ENCODE data around the gene BCKDHA.
"Not testable (repeated sequence)": the region's sequence is repeated elsewhere in the genome, so short reads cannot be mapped to it uniquely, and the experiment has no call there.

BCKDHA gene

GRCh38 chr19:41447732-41448332 lies 50.2 kb downstream of the BCKDHA start:
- no peak for ATAC-seq (ENCODE audit: low read depth)
- peaks cover 11% of the 10 kb centered on the region for H3K27me3 Mint-ChIP-seq
- H3K9me3 Mint-ChIP-seq = no peaks in the 10 kb centered on the region
- H3K36me3 Mint-ChIP-seq = no peaks in the 10 kb centered on the region
- no peak for DNase-seq (ENCODE audit: low spot score in 2 of 2)
- H3K4me1 Mint-ChIP-seq = peaks cover 23% of the 10 kb centered on the region
- H3K27ac Mint-ChIP-seq = no peak overlapping the region
- H3K4me3 Mint-ChIP-seq = no peak overlapping the region

DNA sequence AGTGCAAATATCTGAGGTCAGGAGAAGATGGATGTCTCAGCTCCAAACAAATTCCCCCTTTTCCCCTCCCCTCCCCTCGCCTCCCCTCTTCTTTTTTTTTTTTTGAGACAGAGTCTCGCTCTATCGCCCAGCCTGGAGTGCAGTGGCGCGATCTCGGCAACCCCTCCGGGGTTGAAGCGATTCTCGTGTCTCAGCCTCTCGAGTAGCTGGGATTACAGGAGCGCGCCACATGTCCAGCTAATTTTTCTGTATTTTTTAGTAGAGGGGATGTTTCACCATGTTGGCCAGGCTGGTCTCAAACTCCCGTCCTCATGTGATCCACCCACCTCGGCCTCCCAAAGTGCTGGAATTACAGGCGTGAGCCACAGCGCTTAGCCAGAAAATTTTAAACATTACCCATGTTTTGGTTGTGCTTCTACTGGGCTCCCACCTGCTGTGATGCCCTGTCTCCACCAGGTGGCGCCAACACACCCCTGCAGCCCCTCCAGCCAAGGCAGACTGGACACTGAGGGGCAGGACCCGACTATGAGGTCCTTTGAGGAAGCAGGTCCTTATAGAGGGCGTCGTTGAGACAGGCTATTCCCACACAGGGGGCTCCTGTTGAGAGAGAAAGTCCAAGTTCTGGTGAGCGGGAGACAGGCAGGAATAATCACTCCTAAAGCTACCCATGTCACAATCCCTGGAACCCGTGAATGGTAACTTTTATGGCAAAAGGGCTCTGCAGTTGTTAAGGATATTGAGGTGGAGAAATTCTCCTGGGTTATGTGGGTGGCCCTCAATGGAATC lies 51.7 kb downstream of the BCKDHA start:
- H3K4me1 Mint-ChIP-seq = peaks cover 27% of the 10 kb centered on the region
- no peaks in the 10 kb centered on the region for H3K36me3 Mint-ChIP-seq
- ATAC-seq (ENCODE audit: low read depth) = peak; percentile 85
- no peaks in the 10 kb centered on the region for H3K9me3 Mint-ChIP-seq
- DNase-seq (ENCODE audit: low spot score in 2 of 2) = peak; percentile 73 to 82
- peak overlapping the region; percentile 81 for H3K4me3 Mint-ChIP-seq
- H3K27ac Mint-ChIP-seq = peak overlapping the region; percentile 36
- H3K27me3 Mint-ChIP-seq = peaks cover 6% of the 10 kb centered on the region

GRCh38 chr19:41449865-41450178 lies 52.2 kb downstream of the BCKDHA start:
- DNase-seq (ENCODE audit: low spot score in 2 of 2) = no peak
- no peak for ATAC-seq (ENCODE audit: low read depth)
- Mint-ChIP-seq H3K4me3 (no peak overlapping the region), H3K9me3 (no peaks in the 10 kb centered on the region), H3K4me1 (peaks cover 28% of the 10 kb centered on the region), H3K27me3 (peaks cover 5% of the 10 kb centered on the region), H3K27ac (peak overlapping the region; percentile 36), H3K36me3 (no peaks in the 10 kb centered on the region)

DNA sequence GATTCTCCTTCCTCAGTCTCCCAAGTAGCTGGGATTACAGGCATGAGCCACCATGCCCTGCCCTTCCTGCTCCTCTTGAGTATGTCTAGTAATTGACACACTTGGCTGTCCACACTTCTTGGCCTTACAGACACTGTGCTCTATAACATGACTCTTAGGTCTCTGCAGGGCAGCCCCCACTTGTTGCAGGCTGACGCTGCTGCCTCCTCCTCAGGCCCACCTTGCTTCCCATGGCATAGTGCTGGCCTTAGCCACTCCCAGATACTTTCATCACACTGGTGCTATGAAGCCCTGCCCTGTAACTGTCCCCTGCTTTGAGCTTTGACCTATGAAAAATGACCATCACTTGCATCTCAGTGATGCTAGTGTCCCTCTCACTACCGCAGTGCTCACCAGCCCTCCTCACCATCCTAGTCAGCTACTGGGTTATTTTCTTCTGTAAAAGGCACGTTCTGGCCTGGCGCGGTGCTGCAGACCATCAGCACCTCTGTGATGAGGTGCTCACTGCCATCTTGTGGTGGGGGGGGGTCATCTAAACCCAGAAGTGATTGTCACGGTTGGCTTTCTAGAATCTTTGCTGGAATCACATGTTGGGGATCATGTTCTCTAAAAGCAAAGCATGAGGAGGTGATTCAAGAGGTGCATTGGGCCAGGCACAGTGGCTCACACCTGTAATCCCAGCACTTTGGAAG lies 55.1 kb downstream of the BCKDHA start:
- Mint-ChIP-seq H3K36me3 (no peaks in the 10 kb centered on the region), H3K4me1 (peaks cover 33% of the 10 kb centered on the region), H3K9me3 (no peaks in the 10 kb centered on the region), H3K27me3 (no peaks in the 10 kb centered on the region), H3K27ac (peak overlapping the region; percentile 5), H3K4me3 (no peak overlapping the region)
- ATAC-seq (ENCODE audit: low read depth) = no peak
- no peak for DNase-seq (ENCODE audit: low spot score in 2 of 2)

DNA sequence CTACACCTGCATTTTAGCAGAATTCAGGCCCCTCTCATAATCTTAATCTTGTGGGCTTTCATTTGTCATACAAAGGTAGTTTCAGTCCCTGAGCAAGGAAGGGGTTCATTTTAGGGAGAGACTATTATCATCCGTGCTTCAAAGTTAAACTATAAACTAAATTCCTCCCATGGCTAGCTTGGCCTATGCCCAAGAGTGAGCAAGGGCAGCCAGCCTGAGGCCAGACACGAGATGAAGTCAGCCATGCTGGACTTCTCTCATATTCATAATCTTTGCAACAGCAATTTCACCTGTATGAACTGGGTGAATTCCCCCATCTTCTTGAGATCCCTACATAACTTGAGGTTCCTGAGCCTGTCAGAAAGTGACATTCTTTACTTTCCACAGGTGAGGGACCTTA lies 58.3 kb downstream of the BCKDHA start:
- Mint-ChIP-seq H3K4me1 (peaks cover 23% of the 10 kb centered on the region), H3K9me3 (no peaks in the 10 kb centered on the region), H3K27ac (no peak overlapping the region), H3K36me3 (no peaks in the 10 kb centered on the region), H3K27me3 (no peaks in the 10 kb centered on the region), H3K4me3 (no peak overlapping the region)
- ATAC-seq (ENCODE audit: low read depth) (no peak), DNase-seq (ENCODE audit: low spot score in 2 of 2) (no peak)

DNA sequence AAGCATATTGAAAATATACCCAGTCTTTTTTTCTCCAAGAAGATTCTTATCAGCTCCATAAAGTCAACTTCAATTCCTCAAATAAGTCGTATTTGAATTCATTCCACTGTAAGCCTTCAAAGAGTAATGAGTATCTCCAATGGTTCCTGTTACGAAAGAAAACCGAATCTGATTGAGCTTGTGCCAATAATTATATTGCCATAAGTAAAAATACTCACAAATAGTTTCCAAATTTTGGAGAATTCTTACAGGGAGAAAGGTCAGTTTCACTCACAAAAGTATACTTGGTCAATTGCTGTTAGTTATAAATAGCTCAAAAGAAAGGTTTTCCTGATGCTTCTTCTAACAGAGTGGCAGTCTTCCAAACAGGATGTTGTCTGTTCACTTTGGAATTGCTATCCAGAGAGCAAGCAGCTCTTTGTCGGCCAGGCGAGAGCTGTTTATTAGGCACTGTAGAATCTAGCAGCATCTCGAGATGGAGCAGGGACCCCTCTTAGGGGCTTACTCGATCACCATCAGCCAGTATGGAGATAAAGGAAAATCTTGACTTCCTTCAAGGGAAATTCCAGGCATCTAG lies 58.8 kb downstream of the BCKDHA start:
- H3K27me3 Mint-ChIP-seq = no peaks in the 10 kb centered on the region

GRCh38 chr19:41457241-41457640 lies 59.6 kb downstream of the BCKDHA start:
- H3K9me3 Mint-ChIP-seq = no peaks in the 10 kb centered on the region
- peak overlapping the region; percentile 39 for H3K4me3 Mint-ChIP-seq
- no peak for DNase-seq (ENCODE audit: low spot score in 2 of 2)
- H3K4me1 Mint-ChIP-seq = peaks cover 25% of the 10 kb centered on the region
- no peaks in the 10 kb centered on the region for H3K27me3 Mint-ChIP-seq
- no peaks in the 10 kb centered on the region for H3K36me3 Mint-ChIP-seq
- H3K27ac Mint-ChIP-seq = no peak overlapping the region
- ATAC-seq (ENCODE audit: low read depth) = peak; percentile 70

More for the DNA sequence above, 58.8 kb downstream of the BCKDHA start:
- Mint-ChIP-seq H3K9me3 (no peaks in the 10 kb centered on the region), H3K4me1 (peaks cover 23% of the 10 kb centered on the region), H3K36me3 (no peaks in the 10 kb centered on the region), H3K4me3 (peak overlapping the region; percentile 11), H3K27ac (no peak overlapping the region)
- ATAC-seq (ENCODE audit: low read depth) (no peak), DNase-seq (ENCODE audit: low spot score in 2 of 2) (no peak)

- DNase-seq (ENCODE audit: low spot score in 2 of 2) (no peak), ATAC-seq (ENCODE audit: low read depth) (no peak)
- peak overlapping the region; percentile 93 for H3K27ac Mint-ChIP-seq
- no peak overlapping the region for H3K4me3 Mint-ChIP-seq
- H3K36me3 Mint-ChIP-seq = no peaks in the 10 kb centered on the region
- no peaks in the 10 kb centered on the region for H3K9me3 Mint-ChIP-seq
- peaks cover 20% of the 10 kb centered on the region for H3K4me1 Mint-ChIP-seq
- H3K27me3 Mint-ChIP-seq = peaks cover 4% of the 10 kb centered on the region
These were observed 64.9 kb downstream of the BCKDHA start for GRCh38 chr19:41462497-41462896.

- H3K4me3 Mint-ChIP-seq = peak overlapping the region; percentile 65
These were observed 65.9 kb downstream of the BCKDHA start for GRCh38 chr19:41463257-41464256.

More at GRCh38 chr19:41463257-41464256, 65.9 kb downstream of the BCKDHA start:
- not testable (repeated sequence) for H3K27me3 Mint-ChIP-seq, H3K9me3 Mint-ChIP-seq, H3K36me3 Mint-ChIP-seq
- peak; percentile 78 for ATAC-seq (ENCODE audit: low read depth)
- peak overlapping the region; percentile 93 for H3K27ac Mint-ChIP-seq
- peak; percentile 53 to 66 for DNase-seq (ENCODE audit: low spot score in 2 of 2)
- peaks cover 21% of the 10 kb centered on the region for H3K4me1 Mint-ChIP-seq

Data from memory B cell (primary cell).